Ectodermal cell (in vitro differentiated cells): Measurements from ENCODE around the gene C4B.

ENCODE experiments used
- H3K27ac ChIP-seq: 2 replicates; pipeline ENCODE4 v1.7.0; 2013; ENCODE audit warnings: mild to moderate bottlenecking, low read depth, low read length; ENCODE audit not compliant: insufficient read depth, poor library complexity, severe bottlenecking
- H3K27me3 ChIP-seq: 2 replicates; pipeline ENCODE4 v1.7.0; 2013; ENCODE audit warnings: mild to moderate bottlenecking, low read length; ENCODE audit not compliant: insufficient read depth, control insufficient read depth, poor library complexity, severe bottlenecking
- H3K36me3 ChIP-seq: one replicate; pipeline ENCODE4 v1.7.0; 2013; ENCODE audit warnings: low read length; ENCODE audit not compliant: control insufficient read depth, insufficient read depth
- H3K4me1 ChIP-seq: one replicate; pipeline ENCODE4 v1.7.0; 2013; ENCODE audit warnings: low read length; ENCODE audit not compliant: control insufficient read depth, insufficient read depth
- H3K4me3 ChIP-seq: 2 replicates; pipeline ENCODE4 v1.7.0; 2013; ENCODE audit warnings: low read depth, low read length, control low read depth; ENCODE audit not compliant: insufficient read depth
- H3K9me3 ChIP-seq: 2 replicates; pipeline ENCODE4 v1.7.0; 2013; ENCODE audit warnings: mild to moderate bottlenecking, low read length, moderate library complexity; ENCODE audit not compliant: control insufficient read depth
- WGBS, 2 experiments: methylation state at CpG; one replicate each; pipeline ENCODE4 v1.1.7; 2013; ENCODE audit warnings: missing lambda C conversion rate in 2 of 2; 5-methylcytosine and 5-hydroxymethylcytosine counted together

Gene C4B

DNA sequence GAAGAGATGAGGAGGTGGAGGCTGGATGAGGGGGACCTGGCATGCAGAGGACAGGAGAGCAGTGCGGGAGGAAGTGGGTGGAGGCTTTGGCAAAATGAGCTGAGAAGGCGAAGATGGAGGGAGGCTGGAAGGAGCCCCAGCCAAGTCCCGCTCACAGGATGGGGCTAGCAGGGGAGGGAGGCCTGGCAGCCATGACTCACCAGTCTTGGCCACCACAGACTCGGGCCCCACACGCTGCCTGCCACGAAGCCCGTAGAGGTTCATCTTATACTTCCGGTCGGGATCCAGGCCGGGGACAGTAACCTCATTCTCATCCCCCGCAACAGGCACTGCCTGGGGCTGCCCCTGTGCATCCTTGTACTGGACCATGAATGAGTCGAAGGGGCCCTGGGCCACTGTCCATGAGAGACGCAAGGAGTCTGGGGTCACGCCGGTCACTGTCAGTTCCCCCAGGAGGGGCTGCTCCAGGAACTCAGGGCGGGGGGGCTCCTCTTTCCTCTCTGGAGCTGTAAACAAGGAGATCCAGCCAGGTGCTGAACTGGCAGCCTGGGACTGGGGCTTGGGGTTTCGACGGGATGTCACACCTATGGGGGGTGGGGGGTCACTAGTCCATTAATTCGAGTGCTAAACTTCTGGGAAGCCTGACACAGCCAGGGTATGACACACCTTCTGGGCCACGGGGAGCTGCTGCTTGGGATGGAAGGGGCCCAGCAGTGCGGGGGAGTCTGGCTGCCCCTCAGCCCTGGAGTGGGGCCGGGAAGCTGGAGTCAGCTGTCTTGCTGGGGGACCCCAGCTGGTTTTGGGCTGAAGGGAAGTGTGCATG, 66.8 kb downstream of the C4B start:
- Histone ChIP-seq H3K4me1 (peaks cover 3% of the 10 kb centered on the region), H3K27ac (no peak overlapping the region), H3K9me3 (no peaks in the 10 kb centered on the region), H3K36me3 (no peaks in the 10 kb centered on the region), H3K27me3 (peaks cover 6% of the 10 kb centered on the region), H3K4me3 (no peak overlapping the region)
- WGBS, 2 experiments, result 87 to 89% methylated on average over 22 of the region's 22 CpGs

- WGBS, 2 experiments, result 80 to 83% methylated on average over 6 of the region's 6 CpGs
- Histone ChIP-seq H3K27me3 (peaks cover 16% of the 10 kb centered on the region), H3K4me1 (peaks cover 3% of the 10 kb centered on the region), H3K9me3 (no peaks in the 10 kb centered on the region), H3K27ac (no peak overlapping the region), H3K36me3 (no peaks in the 10 kb centered on the region), H3K4me3 (no peak overlapping the region)
These were observed 67.9 kb downstream of the C4B start for GRCh38 chr6:32082478-32082877.

DNA sequence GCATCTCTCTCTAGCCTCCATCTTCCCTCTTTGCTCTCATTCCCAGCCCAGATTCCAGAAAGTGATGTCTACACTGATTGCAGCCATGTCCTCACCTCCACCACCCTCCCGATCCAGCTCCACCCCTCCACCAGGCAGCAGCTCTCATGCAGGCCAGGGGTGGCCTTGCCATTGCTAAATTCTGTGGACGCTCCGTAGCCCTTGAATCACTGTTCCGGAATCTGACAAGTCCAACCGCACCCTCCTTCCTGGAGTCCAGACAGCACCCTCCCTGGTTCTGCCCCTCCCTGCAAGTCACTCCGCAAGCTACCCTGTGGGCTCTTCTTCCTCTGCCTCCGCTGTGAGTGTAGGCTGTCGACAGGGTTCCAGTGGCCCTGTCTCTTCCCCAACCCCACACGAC, 68.3 kb downstream of the C4B start:
- no peaks in the 10 kb centered on the region for H3K9me3 ChIP-seq
- 92% methylated on average over 9 of the region's 9 CpGs for WGBS, 2 experiments
- H3K4me1 ChIP-seq, result peaks cover 3% of the 10 kb centered on the region
- no peak overlapping the region for H3K4me3 ChIP-seq
- no peaks in the 10 kb centered on the region for H3K36me3 ChIP-seq
- H3K27me3 ChIP-seq, result peaks cover 17% of the 10 kb centered on the region
- H3K27ac ChIP-seq, result no peak overlapping the region

DNA sequence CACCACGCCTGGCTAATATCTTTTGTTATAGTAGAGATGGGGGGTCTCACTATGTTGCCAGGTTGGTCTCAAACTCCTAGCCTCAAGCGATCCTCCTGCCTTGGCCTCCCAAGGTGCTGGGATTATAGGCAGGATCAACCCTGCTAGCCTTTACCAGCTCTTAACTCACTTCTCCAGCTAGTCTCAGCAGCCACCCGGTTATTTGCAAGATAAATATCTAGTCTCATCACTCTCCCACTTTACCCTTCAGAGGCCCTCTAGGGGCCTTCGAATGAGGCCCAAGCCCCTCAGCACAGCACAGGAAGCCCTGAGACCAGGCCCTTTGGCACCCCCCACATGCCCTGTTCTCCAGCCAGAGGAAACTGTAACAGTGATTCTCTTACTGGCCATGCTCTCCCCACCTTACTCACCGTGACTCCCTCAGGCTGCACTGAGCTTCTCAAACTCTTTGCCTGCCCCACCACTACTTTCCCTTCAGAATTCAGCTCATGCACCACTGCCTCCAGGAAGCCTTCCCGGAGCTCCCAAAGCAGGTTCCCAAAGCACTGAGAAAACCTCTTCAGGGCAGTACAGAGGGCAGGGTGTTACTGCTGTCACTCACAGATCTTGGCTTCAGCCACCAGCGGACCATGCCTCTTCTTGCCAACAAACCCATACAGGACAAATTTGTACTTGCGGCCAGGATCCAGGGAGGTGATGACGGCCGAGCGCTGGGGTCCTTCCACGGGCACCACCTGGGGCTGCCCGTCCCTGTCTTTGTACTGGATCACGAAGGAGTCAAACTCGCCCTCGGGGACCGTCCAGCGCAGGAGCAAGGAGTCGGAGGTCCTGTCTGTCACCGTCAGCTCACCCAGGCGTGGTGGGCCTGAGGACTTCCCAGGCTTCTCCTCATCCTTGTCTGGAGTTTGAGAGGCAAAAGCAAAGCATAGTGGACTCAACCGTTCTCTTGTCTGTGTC, 69.5 kb downstream of the C4B start:
- peaks cover 3% of the 10 kb centered on the region for H3K4me1 ChIP-seq
- no peak overlapping the region for H3K27ac ChIP-seq
- WGBS, 2 experiments, result 94 to 95% methylated on average over 22 of the region's 22 CpGs
- peaks cover 22% of the 10 kb centered on the region for H3K27me3 ChIP-seq
- H3K9me3 ChIP-seq, result no peaks in the 10 kb centered on the region
- H3K36me3 ChIP-seq, result no peaks in the 10 kb centered on the region
- no peak overlapping the region for H3K4me3 ChIP-seq

DNA sequence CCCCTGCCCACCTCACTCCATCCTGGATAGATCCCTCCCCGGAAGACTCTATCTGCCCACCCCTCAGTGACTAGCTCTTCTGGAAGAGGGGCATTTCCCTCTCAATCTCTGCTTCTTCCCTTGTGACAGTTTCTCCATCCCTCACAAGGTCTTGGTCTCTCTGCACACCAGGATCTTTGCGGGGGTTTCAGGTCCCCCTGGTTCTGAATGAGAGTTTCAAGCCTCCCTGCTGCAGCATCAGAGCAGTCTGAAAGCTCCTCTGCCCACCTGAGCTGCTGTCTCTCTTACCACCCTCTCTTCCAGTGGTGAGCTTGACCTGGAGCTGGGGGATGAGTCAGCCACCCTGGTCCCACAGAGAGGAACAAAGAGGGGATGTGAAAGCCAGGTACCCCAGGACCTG, 70.2 kb downstream of the C4B start:
- H3K36me3 ChIP-seq, result no peaks in the 10 kb centered on the region
- H3K27ac ChIP-seq, result no peak overlapping the region
- H3K4me3 ChIP-seq, result no peak overlapping the region
- no peaks in the 10 kb centered on the region for H3K4me1 ChIP-seq
- 90 to 91% methylated on average over 2 of the region's 2 CpGs for WGBS, 2 experiments
- H3K27me3 ChIP-seq, result peaks cover 22% of the 10 kb centered on the region
- no peaks in the 10 kb centered on the region for H3K9me3 ChIP-seq
